H9 (cell line): ENCODE data around the gene CLCNKA. TPM values are rescaled to one million over a fixed set of nuclear protein-coding genes. Genes with fewer than 3 reads are reported as not detected.
"Not testable (repeated sequence)": the region's sequence is repeated elsewhere in the genome, so short reads cannot be mapped to it uniquely, and the experiment has no call there.

Experiments used
- DNase-seq: peaks from one replicate; pipeline ENCODE4 v3.0.0-alpha.2; 2017
- H2AFZ ChIP-seq: one replicate; pipeline ENCODE4 v1.6.1; 2013; ENCODE audit warnings: mild to moderate bottlenecking, low read length, control low read depth, moderate library complexity
- H2AK5ac ChIP-seq: 2 replicates; pipeline ENCODE4 v1.6.1; 2013; ENCODE audit warnings: low read length, control low read depth, mixed read lengths; ENCODE audit not compliant: insufficient read length
- H2BK120ac ChIP-seq: one replicate; pipeline ENCODE4 v1.6.1; 2013; ENCODE audit warnings: low read depth, mild to moderate bottlenecking, low read length, control low read depth, inconsistent platforms; ENCODE audit not compliant: poor library complexity, severe bottlenecking
- H2BK12ac ChIP-seq: 2 replicates; pipeline ENCODE4 v1.6.1; 2013; ENCODE audit warnings: low read length, control low read depth, mixed read lengths, low read depth; ENCODE audit not compliant: insufficient read length
- H2BK15ac ChIP-seq: 2 replicates; pipeline ENCODE4 v1.6.1; 2013; ENCODE audit warnings: low read depth, low read length, control low read depth
- H2BK20ac ChIP-seq: one replicate; pipeline ENCODE4 v1.6.1; 2013; ENCODE audit warnings: low read depth, mild to moderate bottlenecking, low read length, control low read depth, inconsistent platforms; ENCODE audit not compliant: poor library complexity, severe bottlenecking
- H2BK5ac ChIP-seq: 2 replicates; pipeline ENCODE4 v1.6.1; 2013; ENCODE audit warnings: low read length, control low read depth, mixed read lengths; ENCODE audit not compliant: insufficient read length
- H3K14ac ChIP-seq: 2 replicates; pipeline ENCODE4 v1.6.1; 2013; ENCODE audit warnings: low read length, control low read depth; ENCODE audit not compliant: insufficient read depth
- H3K18ac ChIP-seq: 2 replicates; pipeline ENCODE4 v1.6.1; 2013; ENCODE audit warnings: low read depth, mild to moderate bottlenecking, mixed read lengths, low read length, control low read depth; ENCODE audit not compliant: insufficient read length
- H3K23ac ChIP-seq: 2 replicates; pipeline ENCODE4 v1.6.1; 2013; ENCODE audit warnings: low read length, control low read depth, mixed read lengths, low read depth; ENCODE audit not compliant: insufficient read length
- H3K23me2 ChIP-seq: 2 replicates; pipeline ENCODE4 v1.6.1; 2013; ENCODE audit warnings: low read depth, mild to moderate bottlenecking, mixed read lengths, low read length, control low read depth; ENCODE audit not compliant: insufficient read length, poor library complexity, severe bottlenecking
- H3K27ac ChIP-seq: 2 replicates; pipeline ENCODE4 v1.5.1; 2013; ENCODE audit warnings: low read length, control low read depth, mixed read lengths, low read depth; ENCODE audit not compliant: insufficient read length
- H3K27me3 ChIP-seq: 2 replicates; pipeline ENCODE4 v1.6.1; 2013; ENCODE audit warnings: low read length, control low read depth, inconsistent platforms; ENCODE audit not compliant: insufficient read depth
- H3K4ac ChIP-seq: 2 replicates; pipeline ENCODE4 v1.6.1; 2013; ENCODE audit warnings: low read depth, mild to moderate bottlenecking, control low read depth, inconsistent platforms, low read length, moderate library complexity
- H3K4me1 ChIP-seq: 2 replicates; pipeline ENCODE4 v1.6.1; 2013; ENCODE audit warnings: low read length, control low read depth, inconsistent platforms; ENCODE audit not compliant: insufficient read depth
- H3K4me2 ChIP-seq: 2 replicates; pipeline ENCODE4 v1.6.1; 2013; ENCODE audit warnings: low read length, control low read depth, mixed read lengths; ENCODE audit not compliant: insufficient read length, insufficient read depth
- H3K56ac ChIP-seq: 2 replicates; pipeline ENCODE4 v1.6.1; 2013; ENCODE audit warnings: low read depth, mild to moderate bottlenecking, mixed read lengths, low read length, control low read depth; ENCODE audit not compliant: insufficient read length
- H3K79me1 ChIP-seq: 2 replicates; pipeline ENCODE4 v1.6.1; 2013; ENCODE audit warnings: low read depth, mild to moderate bottlenecking, moderate library complexity, low read length, control low read depth, inconsistent platforms; ENCODE audit not compliant: insufficient read depth, poor library complexity, severe bottlenecking
- H3K79me2 ChIP-seq: 2 replicates; pipeline ENCODE4 v1.6.1; 2013; ENCODE audit warnings: low read length, control low read depth, inconsistent platforms; ENCODE audit not compliant: insufficient read depth
- H3K9ac ChIP-seq: 2 replicates; pipeline ENCODE4 v1.6.1; 2013; ENCODE audit warnings: low read length, control low read depth, mixed read lengths; ENCODE audit not compliant: insufficient read length; ENCODE audit errors: extremely low read depth
- H3K9me3 ChIP-seq: one replicate; pipeline ENCODE4 v1.6.1; 2013; ENCODE audit warnings: low read depth, low read length, inconsistent platforms; ENCODE audit not compliant: control insufficient read depth
- H3T11ph ChIP-seq: one replicate; pipeline ENCODE4 v1.6.1; 2013; ENCODE audit warnings: mild to moderate bottlenecking, low read length, control low read depth, inconsistent platforms
- H4K20me1 ChIP-seq: one replicate; pipeline ENCODE4 v1.6.1; 2013; ENCODE audit not compliant: control insufficient read depth, insufficient read length, insufficient read depth
- H4K5ac ChIP-seq: 2 replicates; pipeline ENCODE4 v1.6.1; 2013; ENCODE audit warnings: low read depth, mild to moderate bottlenecking, mixed read lengths, low read length, control low read depth; ENCODE audit not compliant: insufficient read length
- H4K8ac ChIP-seq: replicated peaks from 2 replicates; pipeline ENCODE4 v1.6.1; 2013; ENCODE audit warnings: low read length, control low read depth, mixed read lengths, low read depth; ENCODE audit not compliant: insufficient read length
- H4K91ac ChIP-seq: 2 replicates; pipeline ENCODE4 v1.6.1; 2013; ENCODE audit warnings: low read depth, mild to moderate bottlenecking, moderate library complexity, mixed read lengths, low read length, control low read depth; ENCODE audit not compliant: insufficient read length
- H3K27ac Mint-ChIP-seq, 3 experiments: 2 replicates in 2 of 3; 3 replicates in 1 of 3; pipeline ENCODE4 v1.8.0; 2020 to 2021; ENCODE audit warnings: mixed read lengths in 3 of 3, mild to moderate bottlenecking in 1 of 3, moderate library complexity in 1 of 3
- H3K27me3 Mint-ChIP-seq: 2 replicates; pipeline ENCODE4 v1.8.0; 2021; ENCODE audit warnings: low read depth, mild to moderate bottlenecking, moderate library complexity, mixed read lengths
- H3K36me3 Mint-ChIP-seq, 3 experiments: 2 replicates in 2 of 3; 3 replicates in 1 of 3; pipeline ENCODE4 v1.8.0; 2020 to 2021; ENCODE audit warnings: low read depth in 3 of 3, mixed read lengths in 3 of 3; ENCODE audit not compliant: insufficient read depth in 1 of 3
- H3K4me1 Mint-ChIP-seq, 2 experiments: 2 replicates each; pipeline ENCODE4 v1.8.0; 2020; ENCODE audit warnings: mixed read lengths in 2 of 2
- H3K4me3 Mint-ChIP-seq, 2 experiments: 2 replicates in 1 of 2; 3 replicates in 1 of 2; pipeline ENCODE4 v1.8.0; 2020 to 2021; ENCODE audit warnings: mild to moderate bottlenecking in 2 of 2, mixed read lengths in 2 of 2, moderate library complexity in 1 of 2
- H3K9me3 Mint-ChIP-seq, 2 experiments: 2 replicates in 1 of 2; 3 replicates in 1 of 2; pipeline ENCODE4 v1.8.0; 2020; ENCODE audit warnings: mild to moderate bottlenecking in 2 of 2, mixed read lengths in 2 of 2, moderate library complexity in 1 of 2
- WGBS: extraction: QIAGEN DNeasy Blood & Tissue Kit; methylation state at CpG from one replicate; pipeline ENCODE4 v1.1.7; 2013; ENCODE audit warnings: missing lambda C conversion rate, low lambda C conversion rate, mixed read lengths; ENCODE audit not compliant: insufficient read length; ENCODE audit errors: extremely low coverage; 5-methylcytosine and 5-hydroxymethylcytosine counted together
- total RNA-seq: library from RNA; stranded (reverse); gene quantifications from 2 replicates; pipeline ENCODE4 v1.2.1, GENCODE V29; 2021
- TF ChIP-seq, protein P1 (sequence below): fragments of 200-600 bp; sonication (generic); conservative IDR thresholded peaks from 3 replicates; pipeline ENCODE4 v1.8.0; 2021; ENCODE audit warnings: antibody characterized with exemption, mild to moderate bottlenecking

CLCNKA gene
- total RNA-seq, 1 experiment from 2014 or later: 0.98 TPM

DNA sequence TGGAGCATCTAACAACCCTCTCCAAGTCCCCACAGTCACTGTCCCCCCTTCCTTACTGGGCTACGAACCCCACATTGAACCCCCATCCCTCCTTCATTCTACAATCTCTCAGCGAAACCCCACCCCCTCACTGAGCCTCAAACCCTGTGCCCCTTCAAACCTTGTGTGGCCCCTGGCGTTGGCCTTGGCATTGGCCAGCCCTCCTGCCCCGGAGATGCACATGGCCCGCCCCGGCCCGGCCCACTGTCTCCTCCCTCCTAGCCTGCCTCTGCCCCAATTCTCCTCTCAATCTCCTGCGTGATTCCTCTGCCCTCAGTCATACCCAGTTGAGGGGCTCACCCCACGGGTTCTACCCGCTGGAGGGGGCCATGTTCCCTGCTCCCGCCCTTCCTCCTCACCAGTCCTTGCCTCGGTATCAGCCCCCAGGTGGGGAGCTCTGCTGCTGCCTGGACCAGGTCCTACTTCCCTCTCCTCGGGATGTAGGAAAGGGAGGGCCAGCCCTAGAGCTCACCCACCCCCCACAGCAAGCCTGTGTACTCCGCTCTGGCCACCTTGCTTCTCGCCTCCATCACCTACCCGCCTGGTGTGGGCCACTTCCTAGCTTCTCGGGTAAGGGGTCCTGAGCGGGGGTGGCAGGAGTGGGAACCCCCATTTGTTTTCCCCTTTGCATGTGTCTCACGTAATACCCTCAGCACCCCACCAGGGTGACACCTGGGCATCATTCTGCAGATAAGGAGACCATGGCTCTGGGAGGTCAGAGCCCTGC, 6.6 kb downstream of the CLCNKA start:
- H4K5ac ChIP-seq: no peak overlapping the region
- no peaks in the 10 kb centered on the region for H3K79me1 ChIP-seq
- no peak overlapping the region for H2BK5ac ChIP-seq
- H3K23me2 ChIP-seq: peaks cover 3% of the 10 kb centered on the region
- no peak overlapping the region for H2BK12ac ChIP-seq
- peak overlapping the region in 1 of 2 experiments; percentile 14; a peak in 1 of 5 replicates for H3K4me3 Mint-ChIP-seq
- H2BK15ac ChIP-seq: no peak overlapping the region
- H3K9me3 ChIP-seq: no peaks in the 10 kb centered on the region
- no peak overlapping the region for H2AFZ ChIP-seq
- WGBS: no CpG with 5 or more reads among the region's 19 CpGs
- no peak overlapping the region for H2BK20ac ChIP-seq
- TF ChIP-seq, protein P1, sequence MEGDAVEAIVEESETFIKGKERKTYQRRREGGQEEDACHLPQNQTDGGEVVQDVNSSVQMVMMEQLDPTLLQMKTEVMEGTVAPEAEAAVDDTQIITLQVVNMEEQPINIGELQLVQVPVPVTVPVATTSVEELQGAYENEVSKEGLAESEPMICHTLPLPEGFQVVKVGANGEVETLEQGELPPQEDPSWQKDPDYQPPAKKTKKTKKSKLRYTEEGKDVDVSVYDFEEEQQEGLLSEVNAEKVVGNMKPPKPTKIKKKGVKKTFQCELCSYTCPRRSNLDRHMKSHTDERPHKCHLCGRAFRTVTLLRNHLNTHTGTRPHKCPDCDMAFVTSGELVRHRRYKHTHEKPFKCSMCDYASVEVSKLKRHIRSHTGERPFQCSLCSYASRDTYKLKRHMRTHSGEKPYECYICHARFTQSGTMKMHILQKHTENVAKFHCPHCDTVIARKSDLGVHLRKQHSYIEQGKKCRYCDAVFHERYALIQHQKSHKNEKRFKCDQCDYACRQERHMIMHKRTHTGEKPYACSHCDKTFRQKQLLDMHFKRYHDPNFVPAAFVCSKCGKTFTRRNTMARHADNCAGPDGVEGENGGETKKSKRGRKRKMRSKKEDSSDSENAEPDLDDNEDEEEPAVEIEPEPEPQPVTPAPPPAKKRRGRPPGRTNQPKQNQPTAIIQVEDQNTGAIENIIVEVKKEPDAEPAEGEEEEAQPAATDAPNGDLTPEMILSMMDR: no peak
- no peaks in the 10 kb centered on the region for H4K20me1 ChIP-seq
- H3K9ac ChIP-seq: no peak overlapping the region
- no peak overlapping the region for H3K56ac ChIP-seq
- H4K8ac ChIP-seq: no peak overlapping the region
- H3K4me1 ChIP-seq: peaks cover 2% of the 10 kb centered on the region; the same call in 1 of the 2 replicates
- no peak overlapping the region for H3K18ac ChIP-seq
- DNase-seq: no peak
- no peak overlapping the region for H2BK120ac ChIP-seq
- H3K14ac ChIP-seq: peak overlapping the region; percentile 67
- H2AK5ac ChIP-seq: no peak overlapping the region
- H3K79me2 ChIP-seq: no peaks in the 10 kb centered on the region
- no peak overlapping the region for H3K23ac ChIP-seq
- peaks cover 13 to 23% of the 10 kb centered on the region in 2 experiments for H3K4me1 Mint-ChIP-seq
- no peaks in the 10 kb centered on the region for H3K36me3 Mint-ChIP-seq
- no peak overlapping the region for H3K27ac Mint-ChIP-seq
- no peak overlapping the region for H3K27ac ChIP-seq
- H4K91ac ChIP-seq: no peak overlapping the region
- H3K9me3 Mint-ChIP-seq: peaks cover 0 to 2% of the 10 kb centered on the region in 2 experiments; a peak in 1 of 5 replicates
- H3K27me3 ChIP-seq: no peaks in the 10 kb centered on the region
- H3K4me2 ChIP-seq: no peak overlapping the region
- no peak overlapping the region for H3T11ph ChIP-seq
- no peak overlapping the region for H3K4ac ChIP-seq
- H3K27me3 Mint-ChIP-seq: peaks cover 38% of the 10 kb centered on the region

DNA sequence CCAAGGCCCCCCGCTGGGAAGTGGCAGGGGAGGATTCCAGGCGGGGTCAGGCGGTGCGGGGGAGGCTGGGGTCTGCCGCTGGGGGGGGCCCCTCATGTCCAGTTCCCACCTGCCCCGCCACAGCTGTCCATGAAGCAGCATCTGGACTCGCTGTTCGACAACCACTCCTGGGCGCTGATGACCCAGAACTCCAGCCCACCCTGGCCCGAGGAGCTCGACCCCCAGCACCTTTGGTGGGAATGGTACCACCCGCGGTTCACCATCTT, 7.1 kb downstream of the CLCNKA start:
- not testable (repeated sequence) for H3K27me3 ChIP-seq, H2BK120ac ChIP-seq, H3T11ph ChIP-seq, H3K79me2 ChIP-seq, DNase-seq, H3K9me3 Mint-ChIP-seq, H3K23ac ChIP-seq, H4K5ac ChIP-seq, H3K4me3 Mint-ChIP-seq, H2BK20ac ChIP-seq, H2AFZ ChIP-seq, H3K4me2 ChIP-seq, H3K23me2 ChIP-seq, H2BK5ac ChIP-seq, H3K14ac ChIP-seq, H3K4ac ChIP-seq, H3K79me1 ChIP-seq, H3K18ac ChIP-seq, H3K56ac ChIP-seq, H2BK12ac ChIP-seq, H3K4me1 ChIP-seq, H4K8ac ChIP-seq, H2AK5ac ChIP-seq, H3K27ac Mint-ChIP-seq, H3K27ac ChIP-seq, H4K91ac ChIP-seq, H3K9ac ChIP-seq, H4K20me1 ChIP-seq, H3K36me3 Mint-ChIP-seq, H3K9me3 ChIP-seq, H2BK15ac ChIP-seq
- Mint-ChIP-seq H3K4me1 (peaks cover 13 to 23% of the 10 kb centered on the region in 2 experiments), H3K27me3 (peaks cover 34% of the 10 kb centered on the region)
- WGBS: no CpG with 5 or more reads among the region's 13 CpGs
